HG03039 (cell line): ENCODE results near the gene C3orf52.
A peak's percentile ranks its signal among the peaks of the same experiment; 100 is the strongest.

Source experiments
- ATAC-seq: cut with Tn5 transposase; IDR thresholded peaks from one replicate; pipeline ENCODE4 v1.9.1; 2021; ENCODE audit warnings: mild to moderate bottlenecking, moderate library complexity; ENCODE audit not compliant: unreplicated experiment

C3orf52 gene

DNA sequence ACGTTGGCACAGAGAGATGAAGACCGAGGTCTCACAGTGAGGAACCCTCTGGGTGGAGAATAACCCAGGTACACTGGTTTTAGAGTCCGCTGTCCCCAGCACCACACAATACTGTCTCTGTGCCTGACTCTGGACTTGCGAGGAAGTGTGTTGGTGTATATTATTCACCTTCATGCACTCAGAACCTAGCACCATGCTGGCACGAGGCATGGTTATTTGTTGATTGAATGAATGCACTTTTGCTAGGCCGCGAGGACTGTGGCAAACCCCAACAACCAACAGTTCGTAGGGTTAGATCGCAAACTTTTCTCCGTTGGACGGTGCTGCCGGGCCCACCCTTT lies 484 bp upstream of the C3orf52 start:
- ATAC-seq, result no peak

- ATAC-seq, result no peak
These were observed 811 bp downstream of the C3orf52 start for GRCh38 chr3:112086875-112087524.

DNA sequence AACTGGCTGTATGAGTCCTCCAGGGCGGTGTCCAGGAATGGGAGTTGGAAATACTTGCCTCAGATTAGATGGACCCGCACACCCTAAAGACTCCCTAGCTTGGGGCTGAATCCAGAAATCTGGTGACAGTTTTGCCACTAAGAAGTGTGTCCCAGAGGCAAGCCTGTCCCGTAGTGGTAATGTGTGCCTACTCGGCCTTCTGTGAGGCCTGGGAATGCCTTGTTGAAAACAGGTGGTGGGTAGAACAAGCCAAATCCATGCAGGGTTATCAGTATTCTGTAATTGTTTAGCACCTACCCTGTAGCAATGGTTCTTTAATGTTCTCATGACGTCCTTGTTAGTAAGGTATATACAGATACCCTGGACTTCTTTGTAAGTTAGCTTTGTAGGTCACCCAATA lies 1.6 kb downstream of the C3orf52 start:
- ATAC-seq, result no peak

DNA sequence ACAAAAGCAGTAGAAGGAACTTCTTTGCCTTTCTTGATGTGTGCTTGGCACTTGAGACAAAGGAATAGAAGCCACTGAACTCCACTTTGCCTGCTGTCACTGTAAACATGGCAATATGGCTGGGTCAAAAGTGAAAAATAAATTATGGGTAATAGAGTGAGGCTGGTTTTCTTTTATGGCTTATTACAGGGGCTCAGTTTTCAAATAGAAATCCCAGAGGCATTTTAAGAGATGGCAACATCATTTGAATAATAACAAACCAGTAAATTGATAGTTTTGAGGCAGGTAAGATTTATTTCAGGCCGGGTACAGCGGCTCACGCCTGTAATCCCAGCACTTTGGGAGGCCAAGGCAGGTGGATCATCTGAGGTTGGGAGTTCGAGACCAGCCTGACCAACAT lies 2.8 kb downstream of the C3orf52 start:
- no peak for ATAC-seq

DNA sequence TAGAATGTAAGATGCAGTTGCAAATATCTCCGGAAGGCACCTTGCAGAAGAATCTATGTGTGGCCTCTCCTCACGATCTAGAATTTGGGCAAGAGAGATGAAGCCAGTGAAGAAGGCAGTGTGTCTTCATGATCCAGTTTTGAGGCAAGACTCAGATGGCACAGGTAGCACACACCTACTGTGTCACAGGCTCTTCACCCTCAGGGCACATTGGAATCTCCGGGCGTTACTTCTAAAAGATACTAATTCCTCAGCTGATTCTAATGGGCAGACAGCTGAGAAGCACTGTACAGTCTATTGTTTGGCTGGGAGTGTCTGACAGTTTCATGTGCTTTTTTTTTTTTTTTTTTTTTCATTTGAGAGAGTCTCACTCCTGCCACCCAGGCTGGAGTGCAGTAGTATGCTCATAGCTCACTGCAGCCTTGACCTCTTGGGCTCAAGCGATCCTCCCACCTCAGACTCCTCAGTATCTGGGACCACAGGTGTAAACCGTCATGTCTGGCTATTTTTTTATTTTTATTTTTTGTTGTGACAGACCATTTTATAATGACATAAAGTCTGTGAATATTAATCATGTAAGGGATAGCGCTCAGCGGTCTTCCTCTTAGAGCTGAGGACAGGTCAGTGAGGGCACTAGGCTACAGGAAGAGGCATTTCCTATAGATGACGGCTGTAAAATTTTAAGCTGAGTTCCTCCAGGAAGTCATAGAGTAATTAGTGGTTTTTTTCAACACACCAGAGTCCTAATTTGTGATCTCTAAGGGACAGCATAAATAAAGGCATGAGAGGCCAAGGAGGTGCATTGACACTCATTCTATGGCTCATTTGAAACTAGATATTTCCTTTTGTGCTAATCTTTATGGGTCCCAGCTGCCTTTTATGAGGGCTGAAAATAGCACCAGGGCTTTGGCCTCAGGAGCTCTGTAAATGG lies 4.0 kb downstream of the C3orf52 start:
- ATAC-seq, result no peak

DNA sequence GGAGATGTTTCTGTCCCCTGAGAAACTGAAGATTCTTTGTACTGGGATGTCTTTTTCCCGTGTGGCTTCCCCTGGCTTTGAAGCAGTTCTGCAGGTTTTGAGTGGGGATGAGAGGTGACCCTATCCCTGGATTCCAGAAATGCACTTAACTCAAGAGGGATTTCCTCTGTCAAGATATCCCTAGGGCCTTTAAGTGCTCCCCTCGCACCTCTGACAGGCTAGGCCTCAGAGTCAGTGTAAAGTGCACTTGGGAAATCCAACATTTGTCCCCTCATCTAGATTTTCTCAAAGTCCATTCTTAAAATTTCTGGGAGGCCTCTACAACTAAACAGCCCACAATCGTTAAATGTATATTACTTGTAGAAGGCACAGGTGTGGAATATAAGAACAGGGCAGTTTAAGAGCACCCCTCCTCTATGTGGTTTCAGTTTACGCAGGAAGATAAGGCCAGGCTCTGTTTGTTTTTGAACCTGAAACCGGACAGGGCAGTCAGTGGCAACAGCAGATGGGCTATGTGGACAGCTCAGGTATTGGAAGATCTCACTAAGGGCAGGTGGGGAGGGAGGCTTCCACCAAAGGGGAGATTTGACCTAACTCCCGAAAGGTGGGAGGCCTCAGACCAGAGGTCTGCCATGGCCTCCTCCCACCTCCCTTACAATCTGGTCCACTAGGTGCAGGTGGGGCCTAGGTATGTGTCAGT lies 4.8 kb downstream of the C3orf52 start:
- no peak for ATAC-seq

GRCh38 chr3:112092496-112093179 lies 6.4 kb downstream of the C3orf52 start:
- no peak for ATAC-seq

GRCh38 chr3:112093180-112093522 lies 7.0 kb downstream of the C3orf52 start:
- ATAC-seq, result no peak

DNA sequence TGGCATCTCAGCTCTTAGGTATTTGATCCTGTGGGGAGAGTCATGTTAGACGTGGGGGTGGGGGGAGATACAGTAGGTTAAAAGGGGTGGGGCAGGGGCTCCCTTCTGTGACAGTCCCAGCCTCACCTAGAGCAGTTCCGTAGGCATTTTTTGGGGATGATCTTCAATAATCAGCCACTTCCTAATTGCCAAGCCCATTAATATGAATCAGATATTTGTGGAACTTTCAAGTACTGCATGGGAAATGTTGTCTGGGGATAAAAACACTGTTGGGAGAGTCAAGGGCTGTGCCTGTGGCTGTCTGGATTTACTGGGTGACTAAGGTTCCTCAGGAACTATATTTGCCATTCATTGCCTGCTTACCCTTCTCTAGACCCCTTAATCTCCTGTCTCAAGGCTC lies 9.5 kb downstream of the C3orf52 start:
- ATAC-seq, result no peak

- no peak for ATAC-seq
These were observed 10.0 kb downstream of the C3orf52 start for GRCh38 chr3:112096176-112096575.

- ATAC-seq, result peak; percentile 61
These were observed 11.2 kb downstream of the C3orf52 start for GRCh38 chr3:112097378-112097777.

GRCh38 chr3:112101916-112102315 lies 15.7 kb downstream of the C3orf52 start:
- no peak for ATAC-seq

DNA sequence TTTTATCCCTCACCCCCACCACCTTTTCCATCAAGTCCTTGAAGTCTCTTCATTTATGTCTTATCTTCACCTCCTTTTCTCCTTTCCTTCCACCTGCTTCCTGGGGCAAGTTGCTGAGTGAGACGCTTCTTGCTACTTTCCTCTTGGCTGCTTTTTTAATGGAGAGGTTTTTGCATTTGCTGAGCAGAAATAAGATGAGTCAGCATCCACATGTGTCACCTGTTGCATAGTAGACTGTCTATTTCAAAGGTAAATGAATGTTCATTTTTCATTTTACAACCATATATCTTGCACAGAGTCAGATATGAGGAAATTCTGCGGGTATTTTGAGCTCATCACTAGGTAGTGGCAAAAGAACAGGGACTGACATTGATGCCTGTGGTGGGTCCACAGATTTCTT lies 18.6 kb downstream of the C3orf52 start:
- no peak for ATAC-seq

DNA sequence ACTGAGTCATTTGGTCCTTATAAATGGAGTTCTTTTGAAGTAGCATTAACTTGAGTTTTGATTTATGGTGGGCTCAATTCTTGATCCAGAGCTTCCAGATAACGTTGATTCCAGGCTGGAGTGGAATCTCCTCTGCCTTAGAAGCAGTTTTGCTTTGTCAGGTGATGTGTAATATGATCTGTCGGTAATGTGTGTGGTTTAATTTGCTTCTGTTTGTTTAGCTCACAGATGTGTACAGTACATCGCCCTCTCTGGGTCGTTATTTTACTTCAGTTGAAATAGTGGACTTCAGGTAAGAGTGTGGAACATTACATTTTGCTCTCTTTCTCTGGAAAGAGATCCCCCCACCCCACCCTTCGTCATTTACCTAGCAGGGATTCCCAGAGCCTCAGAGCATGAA lies 23.1 kb downstream of the C3orf52 start:
- ATAC-seq, result no peak

DNA sequence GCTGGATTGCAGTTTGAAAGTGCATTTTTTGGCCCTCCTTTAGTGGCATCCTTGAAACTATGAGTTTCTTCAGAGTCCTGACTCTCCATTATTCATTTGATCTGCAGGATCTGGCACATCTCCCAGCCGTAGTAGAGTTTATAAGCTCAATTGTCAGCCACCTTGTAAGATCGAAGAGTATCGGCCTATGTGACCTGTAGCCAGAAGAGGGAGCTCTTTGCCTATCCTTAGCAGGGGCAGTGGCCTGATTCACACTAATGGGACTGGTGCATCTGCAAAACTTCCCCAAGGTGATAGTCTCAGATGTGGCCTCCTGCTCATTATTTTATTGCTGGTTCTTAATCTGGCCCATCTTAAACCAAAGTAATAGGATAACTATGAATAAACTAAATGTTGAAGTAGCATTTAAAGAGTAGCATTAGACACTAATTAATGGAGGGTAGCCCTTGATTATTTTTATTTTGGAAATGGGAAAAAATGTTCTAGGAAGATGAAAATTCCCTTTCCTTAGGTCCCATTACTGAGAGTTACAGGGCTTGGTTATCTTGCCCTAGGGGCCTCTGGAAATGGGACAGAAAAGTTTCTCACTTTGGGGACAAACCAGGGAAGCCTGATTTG lies 25.7 kb downstream of the C3orf52 start:
- peak; percentile 43 for ATAC-seq

GRCh38 chr3:112114576-112115160 lies 28.5 kb downstream of the C3orf52 start:
- ATAC-seq, result no peak

- peak; percentile 44 for ATAC-seq
These were observed 29.1 kb downstream of the C3orf52 start for GRCh38 chr3:112115161-112115739.

- no peak for ATAC-seq
These were observed 29.7 kb downstream of the C3orf52 start for GRCh38 chr3:112115806-112116383.

DNA sequence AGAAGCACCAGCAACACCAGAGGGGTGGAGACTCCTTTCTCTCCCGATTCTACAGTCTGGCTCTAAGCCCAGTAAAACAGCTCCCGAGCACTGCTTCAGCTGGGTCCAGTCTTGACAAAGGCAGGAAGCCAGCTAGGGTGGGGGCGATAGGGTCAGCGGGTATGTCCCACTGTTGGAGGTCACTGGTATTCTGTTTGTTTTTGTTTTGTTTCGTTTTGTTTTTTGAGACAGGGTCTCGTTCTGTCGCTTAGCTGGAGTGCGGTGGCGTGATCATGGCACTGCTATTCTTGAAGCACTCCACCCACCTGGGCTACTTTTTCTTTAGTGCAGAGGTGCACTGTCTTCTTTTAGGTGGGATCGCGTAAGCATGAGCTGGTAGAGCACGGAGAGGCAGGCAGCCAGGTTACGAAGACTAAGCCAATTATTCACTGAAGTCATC lies 30.6 kb downstream of the C3orf52 start:
- ATAC-seq, result no peak

DNA sequence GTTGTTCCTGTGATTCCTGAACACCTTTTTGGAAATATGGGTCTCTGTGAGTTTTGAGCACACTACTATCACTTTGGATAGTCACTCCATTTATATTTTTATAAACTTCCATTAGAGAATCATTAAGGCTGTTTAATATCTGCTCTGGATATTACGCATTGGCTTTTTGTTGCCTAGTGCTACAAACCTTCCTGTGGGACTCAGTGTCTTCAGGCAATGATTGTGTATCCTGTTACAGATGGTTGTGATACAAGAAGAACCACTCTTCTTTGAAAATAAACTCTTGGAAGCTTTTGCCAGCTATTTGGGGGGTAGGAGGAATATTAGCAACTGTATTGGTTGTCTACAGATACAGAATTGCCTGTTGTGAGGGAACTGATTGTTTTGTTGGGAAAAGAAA lies 31.2 kb downstream of the C3orf52 start:
- no peak for ATAC-seq
